ENCODE measurements around the gene TMEM161A. TPM values are rescaled to one million over a fixed set of nuclear protein-coding genes. Genes with fewer than 3 reads are reported as not detected.

The TMEM161A gene
- total RNA-seq, 1 experiment from 2014 or later: 46.0 TPM

GRCh38 chr19:19151418-19151817 lies 13.1 kb upstream of the TMEM161A start:
- Mint-ChIP-seq H3K4me1 (peaks cover 5% of the 10 kb centered on the region; the same call in 1 of the 2 replicates), H3K9me3 (no peaks in the 10 kb centered on the region), H3K27ac (no peak overlapping the region), H3K36me3 (no peaks in the 10 kb centered on the region), H3K27me3 (ENCODE audit: low read depth) (peaks cover 20% of the 10 kb centered on the region), H3K4me3 (no peak overlapping the region)
- ATAC-seq: no peak
- POLR2A ChIA-PET: no interaction called here
- no peak for TF ChIP-seq NR3C1 (CRISPR knock-in tag; conservative IDR thresholded peaks at IDR 0.05; ENCODE audit: low read depth)
- no peak for TF ChIP-seq E2F1 (CRISPR knock-in tag; IDR thresholded peaks at IDR 0.05)
- TF ChIP-seq PREB (CRISPR knock-in tag; IDR thresholded peaks at IDR 0.05; ENCODE audit: borderline replicate concordance): no peak
- TF ChIP-seq HMGA2 (CRISPR knock-in tag; IDR thresholded peaks at IDR 0.05): no peak
- no peak for TF ChIP-seq AR (CRISPR knock-in tag; IDR thresholded peaks at IDR 0.05)
- TF ChIP-seq ZNF512 (CRISPR knock-in tag; IDR thresholded peaks at IDR 0.05; ENCODE audit: borderline replicate concordance): no peak
- no peak for TF ChIP-seq ZSCAN18 (CRISPR knock-in tag; IDR thresholded peaks at IDR 0.05)
- no peak for TF ChIP-seq MXD4 (CRISPR knock-in tag; IDR thresholded peaks at IDR 0.05; ENCODE audit: borderline replicate concordance)
- no peak for TF ChIP-seq TP53 (CRISPR knock-in tag; IDR thresholded peaks at IDR 0.05)
- TF ChIP-seq EMX1 (CRISPR knock-in tag; IDR thresholded peaks at IDR 0.05): no peak
- TF ChIP-seq ARID4B (CRISPR knock-in tag; IDR thresholded peaks at IDR 0.05; ENCODE audit: borderline replicate concordance): no peak
- TF ChIP-seq ZNF532 (CRISPR knock-in tag; IDR thresholded peaks at IDR 0.05; ENCODE audit: borderline replicate concordance): no peak
- no peak for TF ChIP-seq ERG (CRISPR knock-in tag; IDR thresholded peaks at IDR 0.05)
- no peak for TF ChIP-seq ZBTB21 (CRISPR knock-in tag; IDR thresholded peaks at IDR 0.05; ENCODE audit: borderline replicate concordance)
- no peak for TF ChIP-seq SP1 (CRISPR knock-in tag; conservative IDR thresholded peaks at IDR 0.05)
- no peak for TF ChIP-seq RORB (CRISPR knock-in tag; IDR thresholded peaks at IDR 0.05)
- TF ChIP-seq ESRRA (CRISPR knock-in tag; IDR thresholded peaks at IDR 0.05; ENCODE audit: borderline replicate concordance): no peak
- no peak for TF ChIP-seq ZNF423 (CRISPR knock-in tag; IDR thresholded peaks at IDR 0.05)
- no peak for TF ChIP-seq SMAD3 (CRISPR knock-in tag; IDR thresholded peaks at IDR 0.05; ENCODE audit: borderline replicate concordance)
- DNase-seq (ENCODE audit: low spot score): no peak
- CTCF ChIA-PET: no interaction called here
